IMR-90 (cell line): ENCODE measurements around the gene SRPX2. TPM values are rescaled to one million over a fixed set of nuclear protein-coding genes. Genes with fewer than 3 reads are reported as not detected.
A peak's percentile ranks its signal among the peaks of the same experiment; 100 is the strongest.

Experiments
- ATAC-seq: fragments of 200-7000 bp; cut with Tn5 transposase; 2 replicates; pipeline ENCODE4 v1.9.1; 2020; ENCODE audit warnings: low read depth, mild to moderate bottlenecking, moderate library complexity
- BruUV-seq: library from RNA; stranded (reverse); fragments of 400-500 nt; replicated peaks from 2 replicates; lab custom pipeline; 2021; lab: Mats Ljungman, UMichigan
- CTCF ChIA-PET: fragments of 300-600 bp; formaldehyde crosslinking; extraction: SDS; loops from one replicate; lab custom pipeline; 2021; ENCODE audit warnings: antibody characterized with exemption; lab: Yijun Ruan, JAX
- POLR2A ChIA-PET: fragments of 300-600 bp; sonication (Branson Sonifier 250); formaldehyde crosslinking; loops from one replicate; lab custom pipeline; 2022; ENCODE audit warnings: antibody characterized with exemption; ENCODE audit not compliant: unreplicated experiment; lab: Charles Lee
- DNase-seq: peaks from one replicate; pipeline ENCODE4 v3.0.0; 2013
- H2AFZ ChIP-seq: replicated peaks from 2 replicates; pipeline ENCODE3; 2013; ENCODE audit warnings: low read length, mild to moderate bottlenecking; ENCODE audit not compliant: poor library complexity
- H2AK5ac ChIP-seq: 2 replicates; pipeline ENCODE4 v1.6.1; 2013; ENCODE audit warnings: low read depth, low read length, inconsistent platforms
- H2AK9ac ChIP-seq: replicated peaks from 2 replicates; pipeline ENCODE3; 2013; ENCODE audit warnings: mild to moderate bottlenecking, low read depth, low read length, moderate library complexity; ENCODE audit not compliant: poor library complexity
- H2BK120ac ChIP-seq: 2 replicates; pipeline ENCODE4 v1.6.1; 2013; ENCODE audit warnings: low read depth, low read length, inconsistent platforms
- H2BK15ac ChIP-seq: 3 replicates; pipeline ENCODE4 v1.6.1; 2013; ENCODE audit warnings: low read depth, low read length, inconsistent platforms
- H2BK20ac ChIP-seq: 2 replicates; pipeline ENCODE4 v1.6.1; 2013; ENCODE audit warnings: low read depth, mild to moderate bottlenecking, inconsistent platforms, low read length, moderate library complexity
- H2BK5ac ChIP-seq: 2 replicates; pipeline ENCODE4 v1.6.1; 2013; ENCODE audit warnings: mild to moderate bottlenecking, low read depth, low read length, inconsistent platforms; ENCODE audit not compliant: poor library complexity, severe bottlenecking
- H3K14ac ChIP-seq: replicated peaks from 2 replicates; pipeline ENCODE4 v1.6.1; 2013; ENCODE audit warnings: low read depth, low read length, inconsistent platforms
- H3K18ac ChIP-seq: 2 replicates; pipeline ENCODE4 v1.6.1; 2013; ENCODE audit warnings: low read depth, low read length, control low read depth
- H3K23ac ChIP-seq: 2 replicates; pipeline ENCODE4 v1.6.1; 2013; ENCODE audit warnings: low read depth, low read length, inconsistent platforms
- H3K27ac ChIP-seq: 2 replicates; pipeline ENCODE4 v1.5.1; 2013; ENCODE audit warnings: mild to moderate bottlenecking, control low read depth, low read length; ENCODE audit not compliant: insufficient read depth
- H3K27me3 ChIP-seq: 2 replicates; pipeline ENCODE4 v1.6.1; 2013; ENCODE audit warnings: low read length; ENCODE audit not compliant: control insufficient read depth, insufficient read depth
- H3K36me3 ChIP-seq: 2 replicates; pipeline ENCODE4 v1.6.1; 2013; ENCODE audit warnings: low read length, mixed read lengths; ENCODE audit not compliant: control insufficient read depth, insufficient read depth
- H3K4ac ChIP-seq: 2 replicates; pipeline ENCODE4 v1.6.1; 2013; ENCODE audit warnings: low read depth, low read length, inconsistent platforms
- H3K4me1 ChIP-seq: 2 replicates; pipeline ENCODE4 v1.6.1; 2013; ENCODE audit warnings: low read length, mixed read lengths; ENCODE audit not compliant: control insufficient read depth, insufficient read depth
- H3K4me2 ChIP-seq: 2 replicates; pipeline ENCODE4 v1.6.1; 2013; ENCODE audit warnings: low read depth, mild to moderate bottlenecking, control low read depth, low read length, moderate library complexity
- H3K4me3 ChIP-seq: 2 replicates; pipeline ENCODE4 v1.5.1; 2013; ENCODE audit warnings: low read depth, mild to moderate bottlenecking, control low read depth, low read length, moderate library complexity; ENCODE audit not compliant: insufficient read depth
- H3K56ac ChIP-seq: 2 replicates; pipeline ENCODE4 v1.6.1; 2013; ENCODE audit warnings: low read length, inconsistent platforms; ENCODE audit not compliant: insufficient read depth; ENCODE audit errors: extremely low read depth
- H3K79me1 ChIP-seq, 2 experiments: 2 replicates each; pipeline ENCODE4 v1.6.1; 2013; ENCODE audit warnings: low read length in 2 of 2, inconsistent platforms in 1 of 2, low read depth in 1 of 2
- H3K9ac ChIP-seq: 2 replicates; pipeline ENCODE4 v1.6.1; 2013; ENCODE audit warnings: low read depth, low read length, control low read depth
- H3K9me1 ChIP-seq: 2 replicates; pipeline ENCODE4 v1.6.1; 2013; ENCODE audit warnings: low read length, inconsistent platforms; ENCODE audit not compliant: insufficient read depth
- H3K9me3 ChIP-seq: 2 replicates; pipeline ENCODE4 v1.6.1; 2013; ENCODE audit warnings: low read length; ENCODE audit not compliant: control insufficient read depth, insufficient read depth
- H4K20me1 ChIP-seq: 2 replicates; pipeline ENCODE4 v1.6.1; 2013; ENCODE audit warnings: low read length, inconsistent platforms; ENCODE audit not compliant: insufficient read depth
- H4K5ac ChIP-seq: 2 replicates; pipeline ENCODE4 v1.6.1; 2013; ENCODE audit warnings: mild to moderate bottlenecking, low read depth, low read length, control low read depth
- H4K8ac ChIP-seq, 2 experiments: 2 replicates each; pipeline ENCODE4 v1.6.1; 2013; ENCODE audit warnings: low read depth in 2 of 2, low read length in 2 of 2, control low read depth in 1 of 2, inconsistent platforms in 1 of 2
- H4K91ac ChIP-seq: 2 replicates; pipeline ENCODE4 v1.6.1; 2013; ENCODE audit warnings: low read depth, low read length, inconsistent platforms; ENCODE audit not compliant: insufficient read depth
- CHD1 ChIP-seq: IDR thresholded peaks from 2 replicates; pipeline ENCODE4 v1.6.1; 2012; ENCODE audit warnings: low read depth, low read length, improper control_type of control experiment
- CTCF ChIP-seq: conservative IDR thresholded peaks from 2 replicates; pipeline ENCODE4 v1.5.1; 2012; ENCODE audit warnings: mild to moderate bottlenecking, low read depth, low read length, improper control_type of control experiment
- NFE2L2 ChIP-seq: fragments of 150-350 bp; IDR thresholded peaks from 2 replicates; pipeline ENCODE4 v1.6.1; 2016; ENCODE audit warnings: low read depth, mild to moderate bottlenecking, low read length
- RAD21 ChIP-seq: IDR thresholded peaks from 2 replicates; pipeline ENCODE4 v1.6.1; 2012; ENCODE audit warnings: low read length, improper control_type of control experiment
- SMC3 ChIP-seq: fragments of 150-350 bp; IDR thresholded peaks from 2 replicates; pipeline ENCODE4 v1.6.1; 2016; ENCODE audit warnings: low read depth, mild to moderate bottlenecking, antibody characterized with exemption, low read length, moderate library complexity
- WGBS, 2 experiments: methylation state at CpG; one replicate each; pipeline versions ENCODE4 v1.1.5 to v1.1.7; 2013; ENCODE audit warnings: missing lambda C conversion rate in 2 of 2; ENCODE audit not compliant: insufficient read length in 1 of 2; ENCODE audit errors: extremely low coverage in 2 of 2; 5-methylcytosine and 5-hydroxymethylcytosine counted together
- dilution Hi-C: fragments of 300-500 bp; cut with HindIII; formaldehyde crosslinking; loops from one replicate; pipeline ENCODE4 v1.14.3; 2018; ENCODE audit warnings: low sequenced_read_pairs; ENCODE audit not compliant: unreplicated experiment
- in situ Hi-C: fragments of 300-500 bp; cut with MboI; formaldehyde crosslinking; loops from 3 replicates; pipeline ENCODE4 v1.14.3; 2019; ENCODE audit warnings: low sequenced_read_pairs, inconsistent platforms, mixed read lengths
- intact Hi-C: fragments of 100-400 bp; cut with micrococcal nuclease; formaldehyde crosslinking; loops from 2 replicates; pipeline ENCODE4 v1.10.0; 2022
- polyA plus RNA-seq, 3 experiments: library from polyadenylated mRNA; depleted of rRNA; stranded (reverse); fragments of >200 nt; gene quantifications; 2 replicates each; pipeline ENCODE4 v1.2.3, GENCODE V29; 2012; ENCODE audit warnings: low replicate concordance in 1 of 3
- total RNA-seq: library from RNA; depleted of rRNA; stranded (reverse); fragments of >200 nt; gene quantifications from 2 replicates; pipeline ENCODE4 v1.2.3, GENCODE V29; 2012

The SRPX2 gene
- total and polyA plus RNA-seq, 2 of the 4 experiments (the other 2 are of a cell fraction): 20.6 to 43.1 TPM

GRCh38 chrX:100615005-100615404 lies 29.0 kb upstream of the SRPX2 start:
- Histone ChIP-seq H2BK5ac (no peak overlapping the region), H4K8ac (0 out of 4 replicates have a peak overlapping the region, but pooled peaks of 1 of the 2 experiments have one; percentile 12), H4K5ac (no peak overlapping the region), H2AFZ (no peak overlapping the region), H2BK120ac (no peak overlapping the region), H4K91ac (no peak overlapping the region), H3K23ac (no peak overlapping the region), H3K9ac (no peak overlapping the region), H4K20me1 (no peaks in the 10 kb centered on the region), H3K14ac (no peak overlapping the region), H3K27me3 (no peaks in the 10 kb centered on the region; the same call in 1 of the 2 replicates), H2AK9ac (no peak overlapping the region), H3K18ac (peak overlapping the region; percentile 23; the same call in 1 of the 2 replicates), H3K9me3 (no peaks in the 10 kb centered on the region), H2BK15ac (no peak overlapping the region), H3K4me1 (no peaks in the 10 kb centered on the region), H3K4me3 (no peak overlapping the region), H3K4ac (no peak overlapping the region), H2BK20ac (no peak overlapping the region), H2AK5ac (no peak overlapping the region), H3K27ac (no peak overlapping the region), H3K9me1 (no peaks in the 10 kb centered on the region), H3K79me1 (no peaks in the 10 kb centered on the region), H3K4me2 (no peak overlapping the region), H3K56ac (no peak overlapping the region), H3K36me3 (no peaks in the 10 kb centered on the region)
- in situ Hi-C loops (no loop called here), intact Hi-C loops (loop anchor here (10.0 kb wide), 1 partner anchor 100 kb away; no protein-coding TSS in a partner anchor), dilution Hi-C loops (no loop called here)
- ChIA-PET POLR2A (interaction anchor here (0.6 to 1.4 kb wide), 2 partner anchors 22 to 32 kb away, joined by 3 to 4 read pairs; partner anchors contain the start of gene TSPAN6), CTCF (interaction anchor here (0.6 to 1.7 kb wide), 5 partner anchors 11 to 860 kb away, joined by 3 to 9 read pairs (median 7); partner anchors contain the start of gene TSPAN6)
- DNase-seq (peak; percentile 68), ATAC-seq (peak; percentile 89)
- WGBS, 2 experiments: no CpG with 5 or more reads among the region's 3 CpGs
- no peak for TF ChIP-seq NFE2L2
- peak; percentile 43 for TF ChIP-seq SMC3
- TF ChIP-seq RAD21: peak; percentile 47
- no peak for TF ChIP-seq CHD1
- peak; percentile 64 for TF ChIP-seq CTCF
- no TSS peak for BruUV-seq
